ENCODE results near the gene FAM50A. TPM values are rescaled to one million over a fixed set of nuclear protein-coding genes. Genes with fewer than 3 reads are reported as not detected.

Gene FAM50A
- total RNA-seq, 2 donors from 2014 or later = 52.8 to 63.4 TPM

GRCh38 chrX:154446430-154446829 is 2.5 kb downstream of the FAM50A start:
- Histone ChIP-seq H3K36me3 (peaks cover 18% of the 10 kb centered on the region), H3K27ac (no peak overlapping the region), H3K9me3 (no peaks in the 10 kb centered on the region), H3K27me3 (replicated peaks; ENCODE audit: insufficient read depth) (no peaks in the 10 kb centered on the region), H3K4me1 (ENCODE audit: control insufficient read depth in 1 of 2, low read depth in 2 of 2) (peaks cover 6 to 22% of the 10 kb centered on the region in 2 donors), H3K4me3 (no peak overlapping the region)
- ATAC-seq (ENCODE audit: insufficient number of reproducible peaks, low FRiP score, low read depth) (no peak), DNase-seq (ENCODE audit: low spot score) (no peak)
- TF ChIP-seq CTCF (IDR thresholded peaks at IDR 0.05) = no peak

- H3K36me3 ChIP-seq = peaks cover 18% of the 10 kb centered on the region
- H3K27me3 ChIP-seq (replicated peaks; ENCODE audit: insufficient read depth) = no peaks in the 10 kb centered on the region
Observed at GRCh38 chrX:154448484-154448883, 4.5 kb downstream of the FAM50A start.

GRCh38 chrX:154449618-154450017 is 5.7 kb downstream of the FAM50A start:
- no peak for DNase-seq (ENCODE audit: low spot score)
- Histone ChIP-seq H3K4me3 (no peak overlapping the region), H3K27me3 (replicated peaks; ENCODE audit: insufficient read depth) (no peaks in the 10 kb centered on the region), H3K9me3 (no peaks in the 10 kb centered on the region), H3K4me1 (ENCODE audit: control insufficient read depth in 1 of 2, low read depth in 2 of 2) (peaks cover 6 to 17% of the 10 kb centered on the region in 2 donors), H3K27ac (no peak overlapping the region), H3K36me3 (peaks cover 18% of the 10 kb centered on the region)
- no peak for TF ChIP-seq CTCF (IDR thresholded peaks at IDR 0.05)
- no peak for ATAC-seq (ENCODE audit: insufficient number of reproducible peaks, low FRiP score, low read depth)

More at GRCh38 chrX:154448484-154448883, 4.5 kb downstream of the FAM50A start:
- H3K4me3 ChIP-seq = no peak overlapping the region
- TF ChIP-seq CTCF (IDR thresholded peaks at IDR 0.05) = no peak
- H3K4me1 ChIP-seq (ENCODE audit: control insufficient read depth in 1 of 2, low read depth in 2 of 2) = peaks cover 6 to 19% of the 10 kb centered on the region in 2 donors
- ATAC-seq (ENCODE audit: insufficient number of reproducible peaks, low FRiP score, low read depth) (no peak), DNase-seq (ENCODE audit: low spot score) (no peak)
- no peak overlapping the region for H3K27ac ChIP-seq
- no peaks in the 10 kb centered on the region for H3K9me3 ChIP-seq

GRCh38 chrX:154450312-154450711 is 6.4 kb downstream of the FAM50A start:
- ATAC-seq (ENCODE audit: insufficient number of reproducible peaks, low FRiP score, low read depth) (no peak), DNase-seq (ENCODE audit: low spot score) (no peak)
- TF ChIP-seq CTCF (IDR thresholded peaks at IDR 0.05) = no peak
- Histone ChIP-seq H3K27ac (no peak overlapping the region), H3K9me3 (no peaks in the 10 kb centered on the region), H3K4me3 (no peak overlapping the region), H3K36me3 (peaks cover 18% of the 10 kb centered on the region), H3K4me1 (ENCODE audit: control insufficient read depth in 1 of 2, low read depth in 2 of 2) (peaks cover 1 to 10% of the 10 kb centered on the region in 2 donors), H3K27me3 (replicated peaks; ENCODE audit: insufficient read depth) (no peaks in the 10 kb centered on the region)

- no peak overlapping the region for H3K4me3 ChIP-seq
- no peak for TF ChIP-seq CTCF (IDR thresholded peaks at IDR 0.05)
- peaks cover 18% of the 10 kb centered on the region for H3K36me3 ChIP-seq
- no peak overlapping the region for H3K27ac ChIP-seq
- no peak for DNase-seq (ENCODE audit: low spot score)
- ATAC-seq (ENCODE audit: insufficient number of reproducible peaks, low FRiP score, low read depth) = no peak
- no peaks in the 10 kb centered on the region for H3K9me3 ChIP-seq
- no peaks in the 10 kb centered on the region for H3K27me3 ChIP-seq (replicated peaks; ENCODE audit: insufficient read depth)
- no peaks in the 10 kb centered on the region for H3K4me1 ChIP-seq (ENCODE audit: control insufficient read depth in 1 of 2, low read depth in 2 of 2)
Observed at GRCh38 chrX:154452823-154453222, 8.9 kb downstream of the FAM50A start.

Data from thoracic aorta (tissue), 2 donors.